Thoracic aorta (tissue), 2 donors: ENCODE measurements around the gene ETFA. TPM values are rescaled to one million over a fixed set of nuclear protein-coding genes. Genes with fewer than 3 reads are reported as not detected.

Experiments used
- ATAC-seq: fragments of 150-250 bp; one replicate; pipeline ENCODE4 v1.8.0; 2017; ENCODE audit warnings: low read depth; ENCODE audit not compliant: insufficient number of reproducible peaks, low FRiP score
- DNase-seq: peaks from one replicate; pipeline ENCODE4 v3.0.0-alpha.2; 2020; ENCODE audit warnings: low spot score
- H3K27ac ChIP-seq, 2 donors: fragments of 200-600 bp; sonication (generic); 1 replicate in 1 of 2; 2 replicates in 1 of 2; pipeline ENCODE4 v1.5.1; 2016; ENCODE audit warnings: mild to moderate bottlenecking in 2 of 2, moderate library complexity in 2 of 2
- H3K27me3 ChIP-seq: fragments of 200-600 bp; sonication (generic); replicated peaks from 2 replicates; pipeline ENCODE4 v1.6.0; 2016; ENCODE audit warnings: mild to moderate bottlenecking; ENCODE audit not compliant: insufficient read depth
- H3K36me3 ChIP-seq: fragments of 200-600 bp; sonication (generic); one replicate; pipeline ENCODE4 v1.5.1; 2016
- H3K4me1 ChIP-seq, 2 donors: fragments of 200-600 bp; sonication (generic); 1 replicate in 1 of 2; 2 replicates in 1 of 2; pipeline versions ENCODE4 v1.5.1 to v1.6.0; 2016; ENCODE audit warnings: low read depth in 2 of 2, mild to moderate bottlenecking in 1 of 2; ENCODE audit not compliant: control insufficient read depth in 1 of 2
- H3K4me3 ChIP-seq: fragments of 200-600 bp; sonication (generic); 2 replicates; pipeline ENCODE4 v1.5.1; 2016; ENCODE audit warnings: mild to moderate bottlenecking
- H3K9me3 ChIP-seq: fragments of 200-600 bp; sonication (generic); 2 replicates; pipeline ENCODE4 v1.5.1; 2016
- total RNA-seq, 2 donors: library from RNA; depleted of rRNA; stranded (reverse); fragments of >200 nt; gene quantifications; one replicate each; pipeline versions ENCODE4 v1.1.0 to v1.2.3, GENCODE V29; 2016
- TF ChIP-seq, protein P1 (sequence below): fragments of 200-600 bp; sonication (generic); IDR thresholded peaks from one replicate; pipeline ENCODE4 v1.5.1; 2019; ENCODE audit warnings: antibody characterized with exemption

ETFA gene
- total RNA-seq, 2 donors from 2014 or later: 56.9 to 57.1 TPM

DNA sequence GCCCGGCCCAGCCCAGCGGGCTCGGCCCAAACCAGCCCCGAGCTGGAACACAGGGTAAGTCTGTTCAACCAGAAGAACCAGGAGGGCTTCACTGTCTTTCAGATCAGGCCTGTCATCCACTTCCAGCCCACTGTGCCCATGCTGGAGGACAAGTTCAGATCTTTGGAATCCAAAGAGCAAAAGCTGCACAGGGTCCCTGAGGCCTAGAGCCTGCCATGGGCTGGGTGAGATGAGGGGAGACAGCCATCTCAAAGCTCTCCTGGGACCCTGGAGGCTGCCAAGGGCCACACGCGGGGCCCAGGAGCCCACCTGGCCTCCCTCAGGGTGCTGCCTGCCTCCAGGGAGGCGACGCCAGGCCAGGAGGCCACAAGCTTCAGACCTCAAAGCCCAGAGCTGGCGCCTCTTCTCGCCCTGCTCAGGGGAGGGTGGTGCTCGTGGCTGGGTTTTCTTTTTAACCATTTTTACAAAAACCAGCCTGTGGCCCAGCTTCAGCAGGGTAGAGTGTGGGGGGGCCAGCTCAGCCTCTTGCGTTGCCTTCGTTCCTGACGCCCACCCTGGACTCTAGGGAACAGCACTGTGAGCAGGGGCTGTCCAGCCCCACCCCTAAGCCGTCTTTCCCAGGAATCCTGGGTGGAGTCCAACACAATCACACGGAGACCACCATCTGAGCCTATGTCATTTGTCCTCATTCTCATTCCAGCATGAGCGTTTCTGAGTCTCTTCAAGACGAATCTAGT is 107.0 kb downstream of the ETFA start:
- Histone ChIP-seq H3K27me3 (no peaks in the 10 kb centered on the region), H3K4me1 (peaks cover 2 to 8% of the 10 kb centered on the region in 2 donors), H3K36me3 (no peaks in the 10 kb centered on the region), H3K9me3 (no peaks in the 10 kb centered on the region), H3K4me3 (no peak overlapping the region), H3K27ac (no peak overlapping the region)
- TF ChIP-seq, protein P1, sequence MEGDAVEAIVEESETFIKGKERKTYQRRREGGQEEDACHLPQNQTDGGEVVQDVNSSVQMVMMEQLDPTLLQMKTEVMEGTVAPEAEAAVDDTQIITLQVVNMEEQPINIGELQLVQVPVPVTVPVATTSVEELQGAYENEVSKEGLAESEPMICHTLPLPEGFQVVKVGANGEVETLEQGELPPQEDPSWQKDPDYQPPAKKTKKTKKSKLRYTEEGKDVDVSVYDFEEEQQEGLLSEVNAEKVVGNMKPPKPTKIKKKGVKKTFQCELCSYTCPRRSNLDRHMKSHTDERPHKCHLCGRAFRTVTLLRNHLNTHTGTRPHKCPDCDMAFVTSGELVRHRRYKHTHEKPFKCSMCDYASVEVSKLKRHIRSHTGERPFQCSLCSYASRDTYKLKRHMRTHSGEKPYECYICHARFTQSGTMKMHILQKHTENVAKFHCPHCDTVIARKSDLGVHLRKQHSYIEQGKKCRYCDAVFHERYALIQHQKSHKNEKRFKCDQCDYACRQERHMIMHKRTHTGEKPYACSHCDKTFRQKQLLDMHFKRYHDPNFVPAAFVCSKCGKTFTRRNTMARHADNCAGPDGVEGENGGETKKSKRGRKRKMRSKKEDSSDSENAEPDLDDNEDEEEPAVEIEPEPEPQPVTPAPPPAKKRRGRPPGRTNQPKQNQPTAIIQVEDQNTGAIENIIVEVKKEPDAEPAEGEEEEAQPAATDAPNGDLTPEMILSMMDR: no peak
- ATAC-seq: no peak
- DNase-seq: no peak

DNA sequence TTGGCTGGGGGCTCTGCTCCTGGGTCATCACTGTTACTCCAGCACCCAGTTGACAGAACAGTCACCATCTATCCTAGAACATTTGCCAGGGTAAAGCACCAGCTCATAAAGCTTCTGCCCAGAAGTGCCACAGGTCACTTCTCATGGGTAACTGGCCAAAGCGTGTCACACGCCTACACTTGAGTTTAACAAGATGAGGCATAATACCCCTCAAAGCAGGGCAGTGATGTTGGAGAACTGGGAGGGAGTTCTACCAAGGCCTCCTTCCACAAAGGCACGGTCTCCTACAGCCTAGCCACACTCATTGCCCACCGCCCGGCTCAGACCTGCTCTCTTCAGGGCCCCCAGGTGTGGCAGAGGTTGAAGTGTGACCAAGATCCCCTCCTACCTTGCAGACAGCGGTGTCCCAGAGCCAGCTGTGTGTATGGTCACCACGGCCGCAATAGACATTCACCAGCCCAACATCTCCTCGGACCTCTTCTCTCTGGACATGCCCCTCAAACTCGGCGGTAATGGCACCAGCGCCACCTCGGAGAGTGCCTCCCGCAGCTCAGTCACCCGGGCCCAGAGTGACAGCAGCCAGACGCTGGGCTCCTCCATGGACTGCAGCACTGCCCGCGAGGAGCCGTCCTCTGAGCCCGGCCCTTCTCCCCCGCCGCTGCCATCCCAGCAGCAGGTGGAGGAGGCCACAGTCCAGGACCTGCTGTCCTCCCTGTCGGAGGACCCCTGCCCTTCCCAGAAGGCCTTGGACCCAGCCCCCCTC is 107.7 kb downstream of the ETFA start:
- H3K4me1 ChIP-seq: peaks cover 9 to 16% of the 10 kb centered on the region in 2 donors
- no peak overlapping the region for H3K4me3 ChIP-seq
- H3K36me3 ChIP-seq: no peaks in the 10 kb centered on the region
- no peak overlapping the region for H3K27ac ChIP-seq
- DNase-seq: no peak
- no peaks in the 10 kb centered on the region for H3K9me3 ChIP-seq
- TF ChIP-seq, protein P1: no peak
- no peaks in the 10 kb centered on the region for H3K27me3 ChIP-seq
- no peak for ATAC-seq

GRCh38 chr15:76201536-76202255 is 109.6 kb downstream of the ETFA start:
- DNase-seq: no peak
- Histone ChIP-seq H3K4me1 (peaks cover 17 to 34% of the 10 kb centered on the region in 2 donors), H3K27me3 (no peaks in the 10 kb centered on the region), H3K36me3 (no peaks in the 10 kb centered on the region), H3K9me3 (no peaks in the 10 kb centered on the region), H3K4me3 (no peak overlapping the region), H3K27ac (no peak overlapping the region)
- ATAC-seq: no peak
- TF ChIP-seq, protein P1: no peak

DNA sequence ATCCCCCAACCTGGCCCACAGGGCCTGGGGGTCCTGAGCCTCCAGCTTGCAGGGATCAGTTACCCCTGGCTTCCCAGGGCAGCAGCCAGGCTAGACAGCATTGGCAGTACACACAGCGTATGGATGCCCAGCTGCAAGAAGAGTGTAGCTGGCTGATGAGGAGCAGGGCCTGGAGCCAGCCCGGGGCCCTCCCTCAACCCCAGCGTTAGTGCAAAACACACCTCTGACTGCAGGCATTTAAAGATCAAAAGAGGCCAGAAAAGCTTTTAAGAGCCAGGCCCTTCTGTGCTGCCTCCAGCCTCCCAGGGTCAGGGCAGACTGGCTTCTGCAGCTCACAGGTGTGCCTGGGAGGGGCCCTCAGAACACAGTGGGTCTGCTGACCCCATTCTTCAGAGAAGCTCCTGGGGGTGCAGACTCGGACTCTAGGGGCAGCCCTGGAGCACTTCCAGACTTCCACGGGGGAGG is 110.6 kb downstream of the ETFA start:
- H3K27ac ChIP-seq: no peak overlapping the region
- no peaks in the 10 kb centered on the region for H3K27me3 ChIP-seq
- TF ChIP-seq, protein P1: no peak
- no peaks in the 10 kb centered on the region for H3K9me3 ChIP-seq
- DNase-seq (no peak), ATAC-seq (no peak)
- no peak overlapping the region for H3K4me3 ChIP-seq
- no peaks in the 10 kb centered on the region for H3K36me3 ChIP-seq
- H3K4me1 ChIP-seq: peaks cover 26 to 44% of the 10 kb centered on the region in 2 donors

DNA sequence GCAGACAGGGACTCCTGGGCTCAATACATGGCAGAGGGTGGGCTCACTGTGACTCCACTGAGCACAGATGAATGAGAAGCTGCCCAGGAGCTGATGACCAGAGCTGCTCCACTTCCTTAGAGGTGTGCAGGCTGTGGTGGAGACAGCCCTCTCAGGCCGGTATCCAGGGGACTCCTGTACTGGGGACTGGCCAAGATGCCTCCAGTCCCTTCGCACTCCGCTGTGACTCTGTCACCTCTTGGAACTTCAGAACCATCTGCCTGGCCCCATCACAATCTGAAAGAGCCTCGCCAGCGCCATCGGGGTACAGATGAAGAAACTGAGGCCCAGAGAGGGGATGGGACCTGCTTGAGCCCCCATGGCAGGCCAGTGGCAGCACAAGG is 111.2 kb downstream of the ETFA start:
- Histone ChIP-seq H3K27me3 (no peaks in the 10 kb centered on the region), H3K27ac (peak overlapping the region in 1 of 2 donors; percentile 77), H3K9me3 (no peaks in the 10 kb centered on the region), H3K4me3 (no peak overlapping the region), H3K4me1 (peaks cover 26 to 47% of the 10 kb centered on the region in 2 donors), H3K36me3 (no peaks in the 10 kb centered on the region)
- ATAC-seq (no peak), DNase-seq (no peak)
- TF ChIP-seq, protein P1: no peak
